Measurements from ENCODE around the gene SNU13.
"Not testable (repeated sequence)": the region's sequence is repeated elsewhere in the genome, so short reads cannot be mapped to it uniquely, and the experiment has no call there.

Gene SNU13

DNA sequence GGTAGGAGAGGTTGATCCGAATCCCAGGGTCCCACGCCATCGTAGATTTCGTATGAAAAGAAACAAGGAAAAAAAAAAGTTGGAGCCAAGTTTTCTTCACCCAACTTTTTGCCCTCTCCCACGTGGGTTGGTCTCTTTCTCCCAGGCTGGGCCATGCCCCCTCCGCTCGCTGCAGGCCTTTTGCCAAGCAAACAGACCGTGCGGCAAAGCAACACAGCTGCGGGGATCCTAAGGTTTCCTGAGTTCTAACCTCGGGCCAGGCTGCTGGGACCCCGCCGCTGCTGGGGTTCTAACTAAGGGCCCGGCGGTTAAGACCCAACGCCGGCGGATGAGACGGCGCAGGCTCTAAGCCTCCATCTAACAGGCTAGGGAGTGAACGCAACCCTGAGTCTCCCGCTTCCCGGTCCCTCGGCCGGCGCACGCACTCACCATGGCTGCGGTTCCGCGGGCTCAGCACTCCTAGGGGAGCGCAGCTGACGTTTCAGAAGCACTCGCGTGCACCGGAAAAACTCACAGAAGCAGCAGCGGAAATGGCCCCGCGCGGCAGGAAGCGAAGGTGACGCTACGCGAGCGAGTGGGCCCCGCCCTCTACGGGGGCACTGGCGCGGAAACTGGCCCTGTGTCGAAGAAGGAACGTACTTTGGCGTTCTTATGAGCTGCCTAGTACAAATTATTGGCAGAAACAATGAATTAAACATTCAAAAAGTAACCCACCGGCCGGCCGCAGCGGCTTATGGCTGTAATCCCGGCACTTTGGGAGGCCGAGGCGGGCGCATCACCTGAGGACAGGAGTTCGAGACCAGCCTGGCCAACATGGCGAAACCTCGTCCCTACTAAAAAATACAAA lies at the start of gene SNU13:
SNU13 (minus strand) TSS at position 503 of the 847 bp plus-strand sequence; CDS start at position 432, 71 bp downstream.
- DNase-seq (ENCODE audit: low read depth) = peak; percentile 90

DNA sequence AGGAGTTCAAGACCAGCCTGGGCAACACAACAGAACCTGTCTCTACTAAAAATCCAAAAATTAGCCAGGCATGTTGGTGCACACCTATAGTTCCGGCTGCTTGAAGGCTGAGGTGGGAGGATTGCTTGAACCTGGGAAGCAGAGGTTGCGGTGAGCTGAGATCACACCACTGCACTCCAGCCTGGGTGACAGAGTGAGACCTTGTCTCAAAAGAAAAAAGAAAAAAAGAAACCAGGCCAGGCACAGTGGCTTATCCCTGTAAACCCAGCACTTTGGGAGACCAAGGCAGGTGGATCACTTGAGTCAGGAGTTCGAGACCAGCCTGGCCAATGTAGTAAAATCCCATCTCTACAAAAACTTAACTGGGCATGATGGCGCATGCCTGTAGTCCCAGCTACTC lies 44.6 kb upstream of the SNU13 start:
- DNase-seq (ENCODE audit: low read depth) = not testable (repeated sequence)

DNA sequence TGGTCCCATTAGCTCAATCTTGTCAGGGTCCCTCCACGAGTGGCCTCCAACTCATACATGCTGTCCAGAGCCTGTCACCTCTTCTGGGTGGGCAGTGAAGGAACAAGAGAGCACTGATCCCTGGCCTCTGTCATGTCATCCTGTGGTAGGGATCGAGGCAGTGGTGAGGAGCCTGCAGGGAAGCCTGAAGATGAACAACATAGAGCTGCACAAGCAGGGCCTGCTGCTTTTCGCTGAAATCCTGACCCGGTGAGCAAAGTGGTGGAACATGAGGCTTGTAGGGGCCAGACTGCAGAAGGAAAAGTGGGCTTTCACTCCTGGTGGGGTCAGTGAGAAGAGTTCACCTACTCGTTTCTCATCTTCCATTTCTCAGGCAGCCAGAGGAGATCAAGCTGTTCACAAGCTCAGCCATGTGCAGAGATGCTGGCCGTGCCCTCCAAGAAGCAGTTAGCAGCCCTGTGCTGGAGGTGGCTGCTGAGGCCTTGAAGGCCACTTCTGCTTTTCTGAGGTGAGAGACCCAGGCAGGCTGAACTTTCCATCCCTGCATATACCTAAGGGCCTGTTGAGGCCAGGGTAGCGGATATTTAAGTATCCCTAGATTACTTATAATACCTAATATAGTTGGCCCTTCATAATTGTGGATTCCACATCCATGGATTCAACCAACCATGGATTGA lies 43.6 kb upstream of the SNU13 start:
- DNase-seq (ENCODE audit: low read depth) = no peak

DNA sequence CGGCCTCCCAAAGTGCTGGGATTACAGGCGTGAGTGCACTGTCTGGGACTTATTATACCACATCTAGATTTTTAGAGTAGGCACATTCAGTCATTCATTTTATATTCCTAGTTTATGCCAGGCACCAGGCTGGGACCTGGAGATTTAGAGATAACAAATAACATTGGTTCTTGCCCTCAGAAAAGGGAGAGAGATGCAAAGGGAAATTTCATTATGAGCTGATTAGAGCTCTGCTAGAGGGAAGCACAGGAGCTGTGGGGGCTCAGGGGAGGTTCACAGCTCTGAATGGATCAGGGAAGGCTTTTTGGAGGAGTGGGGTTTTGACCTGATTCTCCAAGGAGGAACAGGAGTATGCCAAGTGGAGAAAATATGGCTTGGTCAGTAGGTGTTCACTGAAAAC lies 42.9 kb upstream of the SNU13 start:
- no peak for DNase-seq (ENCODE audit: low read depth)

DNA sequence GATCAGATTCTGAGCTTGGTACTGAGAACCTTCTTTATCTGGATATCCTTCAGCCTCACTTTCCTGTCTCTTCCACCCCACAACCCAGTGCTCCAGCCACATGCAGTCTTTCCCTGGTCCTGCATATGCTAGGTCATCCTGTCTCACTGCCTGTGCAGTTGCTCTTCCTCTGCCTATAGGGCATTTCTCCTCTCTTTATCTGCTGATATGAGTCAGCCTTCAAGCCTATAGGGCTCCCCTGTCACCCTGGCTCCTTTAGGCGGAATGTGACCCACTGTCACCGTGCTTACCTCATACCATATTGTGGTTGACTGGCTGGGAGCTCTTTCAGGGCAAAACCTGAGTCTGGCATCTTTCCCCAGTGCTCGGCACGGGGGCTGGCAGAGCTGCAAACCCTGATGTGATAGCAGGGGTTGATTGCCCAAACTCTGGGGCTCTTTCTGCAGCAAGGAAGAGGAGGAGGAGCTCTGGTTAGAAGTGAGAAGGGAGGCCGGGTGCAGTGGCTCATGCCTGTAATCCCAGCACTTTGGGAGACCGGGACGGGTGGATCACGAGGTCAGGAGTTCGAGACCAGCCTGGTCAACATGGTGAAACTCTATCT lies 36.9 kb upstream of the SNU13 start:
- DNase-seq (ENCODE audit: low read depth) = no peak

DNA sequence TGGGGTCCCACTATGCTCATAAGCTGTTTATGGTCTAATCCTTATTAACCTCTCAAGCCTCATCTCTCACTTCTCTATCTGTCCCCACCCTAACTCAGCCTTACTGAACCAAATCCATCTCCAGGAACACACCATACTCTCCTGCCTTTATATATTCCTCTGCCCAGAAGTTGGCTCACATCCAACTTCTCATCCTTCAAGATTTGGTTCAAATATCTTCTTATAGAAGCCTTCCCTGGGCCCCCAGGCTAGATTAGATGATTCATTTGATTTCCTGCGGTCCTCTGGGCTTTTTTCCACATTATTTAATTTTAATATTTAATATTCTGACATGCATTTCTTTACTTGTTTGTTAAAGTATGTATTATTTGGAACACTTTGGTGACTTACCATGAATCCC lies 33.8 kb upstream of the SNU13 start:
- no peak for DNase-seq (ENCODE audit: low read depth)

DNA sequence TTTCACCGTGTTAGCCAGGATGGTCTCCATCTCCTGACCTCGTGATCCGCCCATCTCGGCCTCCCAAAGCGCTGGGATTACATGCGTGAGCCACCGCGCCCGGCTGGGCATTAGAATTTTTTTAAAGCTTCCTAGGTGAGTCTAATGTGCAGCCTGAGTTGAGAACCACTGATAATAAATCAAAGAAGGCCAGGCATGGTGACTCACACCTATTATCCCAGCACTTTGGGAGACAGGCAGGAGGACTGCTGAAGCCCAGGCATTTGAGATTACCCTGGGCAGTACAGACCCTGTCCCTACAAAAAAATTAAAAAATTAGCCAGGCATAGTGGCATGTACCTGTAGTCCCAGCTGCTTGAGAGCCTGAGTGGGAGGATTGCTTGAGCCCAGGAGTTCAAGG lies 24.3 kb upstream of the SNU13 start:
- DNase-seq (ENCODE audit: low read depth) = peak; percentile 35

DNA sequence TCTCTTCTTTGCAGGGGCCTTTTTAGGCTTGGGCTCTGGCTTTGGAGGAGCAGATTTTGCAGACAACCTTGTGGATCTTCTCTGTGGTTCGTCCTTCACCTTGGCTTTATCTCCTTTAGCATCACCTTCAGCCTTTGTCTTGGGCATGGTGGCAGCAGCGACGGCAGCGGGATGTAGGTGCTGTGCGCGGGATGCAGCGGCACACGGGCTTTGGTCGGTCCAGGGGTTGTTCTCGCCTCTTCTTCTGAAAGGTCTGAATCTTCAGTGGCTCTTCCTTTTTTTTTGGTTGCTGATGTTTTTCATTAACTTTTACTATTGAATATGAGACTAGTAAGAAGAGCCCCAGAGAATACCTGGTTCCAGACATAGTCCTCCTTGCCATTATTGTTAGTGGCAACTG lies 20.7 kb upstream of the SNU13 start:
- no peak for DNase-seq (ENCODE audit: low read depth)

DNA sequence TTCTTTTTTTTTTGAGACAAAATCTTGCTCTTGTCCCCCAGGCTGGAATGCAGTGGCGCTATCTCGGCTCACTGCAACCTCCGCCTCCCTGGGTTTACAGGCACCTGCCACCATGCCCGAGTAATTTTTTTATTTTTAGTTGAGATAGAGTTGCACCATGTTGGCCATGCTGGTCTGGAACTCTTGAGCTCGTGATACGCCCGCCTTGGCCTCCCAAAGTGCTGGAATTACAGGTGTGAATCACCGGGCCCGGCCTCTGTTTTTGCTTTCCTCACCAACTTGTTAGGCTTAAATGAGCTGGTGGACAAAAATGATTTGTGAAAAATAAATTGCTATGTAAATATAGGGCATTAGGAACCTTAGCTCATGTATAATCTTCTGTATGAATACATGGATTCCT lies 14.1 kb upstream of the SNU13 start:
- no peak for DNase-seq (ENCODE audit: low read depth)

DNA sequence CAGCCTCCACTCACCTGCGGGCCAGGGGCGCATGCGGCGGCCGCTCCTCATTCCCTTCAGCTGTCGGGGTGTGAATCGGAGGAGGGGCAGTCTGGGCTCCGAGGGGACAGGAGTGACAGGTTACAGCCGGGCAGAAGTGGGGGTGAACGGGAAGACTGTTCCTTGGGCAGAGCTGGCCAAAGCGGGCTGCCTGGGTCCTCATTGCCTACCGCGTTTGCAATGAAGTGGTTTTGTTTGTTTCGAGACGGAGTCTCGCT lies 11.4 kb upstream of the SNU13 start:
- DNase-seq (ENCODE audit: low read depth) = no peak

DNA sequence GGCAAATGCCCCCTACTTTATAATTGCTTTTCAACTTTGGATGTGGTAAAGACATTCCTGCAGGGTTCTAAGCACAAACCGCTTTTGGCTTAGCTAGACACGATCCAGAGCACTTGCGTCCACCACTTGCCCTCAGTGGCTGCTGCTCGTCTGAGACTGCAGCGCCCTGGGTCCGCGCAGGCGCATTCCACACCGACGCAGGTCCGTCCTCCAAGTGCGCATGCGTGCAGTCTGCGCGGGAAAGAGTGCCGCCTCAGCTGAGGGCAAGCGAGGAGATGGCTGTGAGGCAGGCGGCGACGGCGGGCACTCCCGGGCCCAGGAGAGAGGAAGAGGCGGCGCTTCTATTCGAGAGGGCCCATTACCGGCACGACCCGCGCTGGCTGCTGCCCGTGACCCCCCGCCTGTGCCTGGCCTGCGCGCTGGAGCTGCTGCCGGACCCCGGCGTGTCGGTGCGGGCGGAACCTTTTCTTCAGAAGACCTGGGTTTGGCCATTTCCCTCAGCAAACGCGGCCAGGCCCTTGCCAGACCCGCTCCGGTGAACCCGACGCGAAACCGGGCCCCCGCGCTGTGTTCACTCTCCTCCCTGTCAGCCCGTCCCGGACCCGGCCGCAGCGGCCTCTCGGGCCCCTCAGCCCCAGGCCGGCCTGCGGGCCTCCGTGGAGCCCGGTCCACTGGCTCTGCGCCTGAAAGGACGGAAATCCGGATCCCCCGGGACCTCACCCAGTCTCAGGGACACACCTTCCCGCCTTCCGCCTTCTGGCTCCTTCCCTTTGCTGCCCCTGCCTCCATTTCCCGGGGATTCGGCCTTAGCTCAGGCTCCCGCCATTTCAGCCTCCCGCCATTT lies 10.8 kb upstream of the SNU13 start, which contains the start of gene MEI1:
MEI1 (plus strand) TSS at position 240 of the 844 bp plus-strand sequence; CDS start at position 276, 36 bp downstream.
- DNase-seq (ENCODE audit: low read depth) = peak; percentile 62

DNA sequence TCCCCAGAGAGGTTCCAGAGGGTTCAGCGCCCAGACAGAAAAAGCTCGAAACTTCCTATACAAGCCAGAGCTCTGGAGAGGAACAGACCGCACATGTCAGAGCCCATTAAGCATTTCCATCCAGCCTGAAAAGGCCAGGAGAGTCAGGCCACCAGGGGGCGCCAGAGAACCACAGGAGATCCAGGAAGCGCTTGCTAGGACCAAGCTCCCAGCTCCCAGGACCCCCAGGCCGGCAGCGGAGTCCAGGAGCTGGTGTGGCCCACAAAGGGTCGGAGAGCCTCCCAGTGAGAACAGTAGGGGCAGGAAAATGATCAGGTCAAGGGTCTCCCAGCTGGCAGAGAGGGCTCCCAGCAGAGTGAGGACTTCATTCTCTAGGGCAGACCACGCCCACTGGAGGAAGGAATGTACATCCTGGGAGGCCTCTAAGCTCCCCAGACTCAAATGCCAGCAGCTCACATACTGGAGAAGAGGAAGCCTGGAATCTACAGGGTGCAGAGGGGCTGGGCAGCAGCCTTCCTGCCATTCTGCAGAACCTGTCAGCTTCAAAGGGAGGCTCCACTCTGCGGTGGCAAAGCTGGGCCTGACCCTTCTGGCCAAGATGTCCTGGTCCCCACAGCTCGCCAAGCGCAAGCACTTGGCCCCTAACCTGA lies 8.6 kb upstream of the SNU13 start:
- DNase-seq (ENCODE audit: low read depth) = peak; percentile 73

DNA sequence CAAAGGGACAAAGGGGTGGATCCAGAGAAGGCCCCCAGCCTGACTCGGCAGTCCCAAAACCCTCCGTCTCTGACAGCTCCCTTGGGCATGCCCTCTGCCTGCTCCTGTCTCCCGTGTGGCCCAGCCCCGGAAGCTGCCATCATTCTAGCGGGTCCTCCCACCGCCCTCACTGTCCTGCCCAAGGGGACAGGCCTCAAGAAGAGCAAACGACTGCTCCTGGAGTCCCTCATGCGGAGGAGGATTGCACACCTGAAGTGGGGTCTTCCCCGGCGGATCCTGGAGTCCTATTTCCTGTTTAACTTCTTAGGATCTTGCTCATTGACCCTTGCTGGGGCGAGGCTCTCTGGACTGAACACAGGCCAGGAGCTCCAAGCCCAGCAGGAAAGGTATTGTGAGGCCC lies 8.0 kb upstream of the SNU13 start:
- DNase-seq (ENCODE audit: low read depth) = no peak

DNA sequence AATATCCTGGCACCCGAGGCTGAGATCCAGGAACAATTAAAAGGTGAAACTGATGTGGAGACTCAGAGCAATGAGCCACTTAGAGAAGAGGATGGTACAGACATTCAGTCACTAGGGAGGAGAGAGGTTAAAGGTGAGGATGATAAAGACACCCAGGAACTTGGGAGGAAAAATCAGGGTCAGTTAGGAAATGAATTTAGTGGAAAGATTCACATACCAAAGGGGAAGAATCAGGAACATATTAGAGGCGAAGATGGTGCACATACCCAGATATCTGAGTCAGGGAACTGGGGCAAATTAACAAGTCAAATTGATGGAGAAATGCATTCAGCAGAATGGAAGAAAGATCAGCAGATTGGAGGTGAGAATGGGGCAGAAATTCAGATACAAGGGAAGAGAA lies 6.5 kb upstream of the SNU13 start:
- no peak for DNase-seq (ENCODE audit: low read depth)

DNA sequence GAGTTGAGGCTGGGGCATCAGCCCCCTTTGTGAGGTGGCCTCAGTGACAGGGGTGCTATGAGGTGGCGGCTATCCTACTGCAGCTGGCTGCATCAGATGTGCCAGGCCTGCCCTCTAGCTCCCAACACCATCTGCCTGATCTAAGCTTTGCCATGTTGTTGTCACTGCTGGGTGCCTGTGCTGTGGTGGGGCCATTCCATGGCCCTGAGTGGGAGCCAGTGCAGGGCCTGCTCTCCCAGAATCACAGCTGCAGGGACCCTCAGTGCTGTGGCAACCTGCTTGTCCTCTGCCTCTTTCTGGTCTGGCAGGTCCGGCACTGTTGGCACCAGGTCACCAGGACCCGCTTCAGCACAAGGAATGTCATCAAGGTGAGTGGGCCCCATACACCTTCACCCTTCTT lies 1.8 kb upstream of the SNU13 start:
- DNase-seq (ENCODE audit: low read depth) = no peak

DNA sequence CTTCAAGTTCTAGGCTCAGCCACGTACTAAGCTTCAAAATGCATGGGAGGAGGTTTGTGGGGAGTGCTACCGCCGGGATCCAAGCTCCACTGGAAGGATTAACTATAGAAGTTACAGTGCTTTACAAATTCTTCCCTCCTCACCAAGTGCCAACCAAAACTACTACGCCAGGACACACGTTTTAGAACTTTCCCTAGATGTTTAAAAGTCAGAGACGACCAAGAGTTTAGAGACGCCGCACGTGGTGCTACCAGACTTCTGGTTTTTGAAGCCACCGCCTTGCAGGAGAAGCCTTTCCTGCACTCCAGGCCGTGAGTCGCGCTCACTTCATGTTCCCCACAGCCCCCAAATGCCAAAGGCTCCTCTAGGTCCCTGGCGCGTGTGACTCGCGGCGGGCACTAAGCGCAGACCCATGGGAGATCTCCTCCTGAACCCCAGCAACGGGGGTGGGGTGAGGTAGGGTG lies 734 bp downstream of the SNU13 start:
- peak; percentile 30 for DNase-seq (ENCODE audit: low read depth)

DNA sequence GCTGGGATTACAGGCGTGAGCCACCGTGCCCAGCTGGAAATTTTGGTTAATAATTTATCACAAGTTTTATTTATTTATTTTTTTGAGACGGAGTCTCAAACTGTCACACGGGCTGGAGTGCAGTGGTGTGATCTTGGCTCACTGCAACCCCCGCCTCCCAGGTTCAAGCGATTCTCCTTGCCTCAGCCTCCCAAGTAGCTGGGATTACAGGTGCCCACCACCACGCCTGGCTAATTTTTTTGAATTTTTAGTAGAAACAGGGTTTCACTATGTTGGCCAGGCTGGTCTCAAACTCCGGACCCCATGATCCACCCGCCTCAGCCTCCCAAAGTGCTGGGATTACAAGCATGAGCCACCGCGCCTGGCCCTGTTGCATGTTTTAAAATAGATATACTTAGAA lies 1.8 kb downstream of the SNU13 start:
- DNase-seq (ENCODE audit: low read depth) = not testable (repeated sequence)

DNA sequence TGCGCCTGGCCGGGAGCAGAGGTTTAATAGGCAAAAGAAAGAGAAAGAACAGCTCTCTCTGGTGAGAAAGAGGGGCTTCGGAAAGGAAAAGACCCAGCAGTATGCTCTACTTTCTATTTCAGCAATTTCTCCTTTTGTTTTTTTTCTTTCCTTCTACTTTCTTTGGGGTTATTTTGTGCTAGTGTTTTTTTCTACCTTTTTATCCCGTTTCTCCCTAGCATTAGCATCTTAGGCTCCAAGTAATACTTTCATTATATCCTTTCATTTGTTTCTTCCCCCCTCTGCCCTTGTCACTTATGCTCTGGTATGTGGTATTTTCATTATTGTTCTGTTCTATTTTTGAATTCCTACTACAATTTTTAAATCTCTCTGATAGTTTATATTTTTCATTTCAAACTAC lies 4.5 kb downstream of the SNU13 start:
- DNase-seq (ENCODE audit: low read depth) = no peak

DNA sequence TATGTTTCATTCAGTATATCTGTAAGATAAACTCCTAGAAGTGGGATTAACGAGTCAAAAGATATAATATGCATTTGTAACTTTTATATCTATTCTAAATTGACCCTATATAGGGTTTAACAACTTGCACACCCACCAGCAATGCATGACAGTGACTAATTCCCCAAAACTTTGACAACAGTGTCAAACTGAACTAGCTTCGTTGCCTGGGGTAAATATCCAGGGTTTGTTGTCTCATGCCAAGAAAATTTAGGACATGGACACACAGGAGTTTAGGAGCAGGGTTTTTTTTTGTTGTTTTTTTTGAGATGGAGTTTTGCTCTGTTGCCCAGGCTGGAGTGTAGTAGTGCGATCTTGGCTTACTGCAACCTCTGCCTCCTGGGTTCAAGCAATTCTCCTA lies 5.1 kb downstream of the SNU13 start:
- no peak for DNase-seq (ENCODE audit: low read depth)

DNA sequence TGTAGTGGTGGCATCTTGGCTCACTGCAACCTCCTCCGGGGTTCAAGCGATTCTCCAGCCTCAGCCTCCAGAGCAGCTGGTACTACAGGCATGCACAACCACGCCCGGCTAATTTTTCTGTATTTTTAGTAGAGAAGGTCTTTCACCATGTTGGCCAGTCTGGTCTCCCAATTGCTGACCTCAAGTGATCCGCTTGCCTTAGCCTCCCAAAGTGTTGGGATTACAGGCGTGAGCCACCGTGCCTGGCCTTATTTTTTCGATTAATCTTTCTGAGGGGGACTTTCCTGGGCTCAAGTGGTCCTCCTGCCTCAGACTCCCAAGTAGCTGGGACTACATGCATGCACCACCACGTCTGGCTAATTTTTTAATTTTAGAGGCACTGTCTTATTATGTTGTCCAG lies 5.6 kb downstream of the SNU13 start:
- no peak for DNase-seq (ENCODE audit: low read depth)

DNA sequence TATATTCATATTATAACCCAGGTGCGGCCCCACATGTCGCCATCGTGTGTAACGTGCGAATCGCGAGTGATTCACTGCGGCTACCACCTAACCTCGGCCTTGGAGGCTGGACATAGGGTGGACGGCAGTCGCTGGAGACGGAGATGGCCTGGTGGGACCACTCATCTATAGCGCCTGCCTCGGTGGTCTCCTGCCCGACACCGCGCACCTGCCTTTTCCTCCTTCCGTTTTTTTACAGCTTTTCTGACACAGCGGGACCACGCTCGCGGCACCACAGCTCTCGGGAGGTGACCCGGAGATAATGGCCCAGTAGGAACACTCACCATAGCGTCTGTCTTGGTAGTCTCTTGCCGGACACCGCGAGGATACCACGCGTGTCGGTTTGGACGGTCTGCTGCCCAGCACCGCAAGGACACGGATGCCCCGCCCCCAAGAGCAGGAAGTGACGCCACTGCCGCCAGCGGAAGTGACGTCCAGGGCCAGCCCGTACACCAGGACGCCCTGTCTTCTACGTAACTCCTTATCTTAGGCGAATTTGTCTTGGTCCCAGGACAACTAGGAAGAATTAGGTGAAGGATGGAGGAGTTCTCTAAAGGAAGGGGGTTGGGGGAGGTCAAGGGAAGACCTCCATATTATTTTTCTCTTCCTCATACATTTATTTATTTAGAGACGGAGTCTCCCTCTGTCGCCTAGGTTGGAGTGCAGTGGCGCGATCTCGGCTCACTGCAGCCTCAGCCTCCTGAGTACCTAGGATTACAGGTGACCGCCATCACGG lies 6.4 kb downstream of the SNU13 start:
- peak; percentile 86 for DNase-seq (ENCODE audit: low read depth)

Data from amniotic epithelial cell (primary cell).